Kidney glomerular epithelial cell (primary cell): Measurements from ENCODE around the gene NUTM2A.
"Not testable (repeated sequence)": the region's sequence is repeated elsewhere in the genome, so short reads cannot be mapped to it uniquely, and the experiment has no call there.

ENCODE experiments used
- DNase-seq: peaks from one replicate; lab custom pipeline; 2025; lab: John Stamatoyannopoulos, UW

Gene NUTM2A, protein sequence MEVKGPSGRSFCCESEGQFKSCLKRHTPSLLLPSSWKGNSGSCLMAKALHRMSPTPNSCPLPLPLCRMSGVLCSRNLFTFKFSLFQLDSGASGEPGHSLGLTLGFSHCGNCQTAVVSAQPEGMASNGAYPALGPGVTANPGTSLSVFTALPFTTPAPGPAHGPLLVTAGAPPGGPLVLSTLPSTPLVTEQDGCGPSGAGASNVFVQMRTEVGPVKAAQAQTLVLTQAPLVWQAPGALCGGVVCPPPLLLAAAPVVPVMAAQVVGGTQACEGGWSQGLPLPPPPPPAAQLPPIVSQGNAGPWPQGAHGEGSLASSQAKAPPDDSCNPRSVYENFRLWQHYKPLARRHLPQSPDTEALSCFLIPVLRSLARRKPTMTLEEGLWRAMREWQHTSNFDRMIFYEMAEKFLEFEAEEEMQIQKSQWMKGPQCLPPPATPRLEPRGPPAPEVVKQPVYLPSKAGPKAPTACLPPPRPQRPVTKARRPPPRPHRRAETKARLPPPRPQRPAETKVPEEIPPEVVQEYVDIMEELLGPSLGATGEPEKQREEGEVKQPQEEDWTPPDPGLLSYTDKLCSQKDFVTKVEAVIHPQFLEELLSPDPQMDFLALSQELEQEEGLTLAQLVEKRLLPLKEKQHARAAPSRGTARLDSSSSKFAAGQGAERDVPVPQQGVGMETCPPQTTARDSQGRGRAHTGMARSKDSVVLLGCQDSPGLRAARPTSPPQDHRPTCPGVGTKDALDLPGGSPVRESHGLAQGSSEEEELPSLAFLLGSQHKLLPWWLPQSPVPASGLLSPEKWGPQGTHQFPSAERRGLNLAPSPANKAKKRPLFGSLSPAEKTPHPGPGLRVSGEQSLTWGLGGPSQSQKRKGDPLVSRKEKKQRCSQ

DNA sequence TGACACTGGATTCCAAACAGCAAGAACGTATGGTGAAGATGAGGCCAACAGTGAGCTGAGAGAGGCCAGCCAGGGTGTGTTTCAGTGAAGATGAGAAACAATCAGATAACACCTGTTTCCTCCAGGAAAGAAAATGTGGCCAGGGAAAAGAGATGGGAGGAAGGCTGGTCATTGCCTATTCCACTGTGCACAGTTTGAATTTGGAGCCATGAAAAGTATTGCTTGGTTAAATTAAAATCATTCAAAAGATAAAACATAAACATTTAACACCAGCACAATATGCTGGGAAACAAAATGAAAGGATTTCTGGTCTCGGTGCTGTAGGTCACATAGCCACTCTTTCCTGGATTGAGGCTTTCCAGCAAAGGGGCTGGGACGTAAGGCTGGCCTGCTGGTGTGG, at the start of gene NUTM2A:
Gene NUTM2A (plus strand): TSS at position 301 of the 400 bp plus-strand sequence. CDS start 383 bp downstream, outside the sequence.
- DNase-seq = not testable (repeated sequence)

DNA sequence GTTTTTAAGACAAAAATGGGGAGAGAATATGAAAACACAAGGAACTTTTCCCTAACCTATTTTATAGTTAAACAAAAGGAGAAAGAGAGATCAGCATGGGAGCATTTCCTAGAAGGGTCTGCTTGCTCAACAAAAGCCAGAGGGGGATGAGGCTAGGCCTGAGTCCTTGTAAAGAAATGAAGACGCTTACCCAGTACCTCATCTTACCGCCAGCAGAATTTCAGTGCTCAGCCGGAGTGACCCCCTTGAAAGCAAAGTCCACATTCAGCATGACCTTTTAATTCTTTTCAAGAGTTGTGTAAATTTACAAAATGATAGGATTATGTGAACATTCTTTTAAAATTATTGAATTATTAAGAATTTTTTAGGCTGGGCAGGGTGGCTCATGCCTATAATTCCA, 47.7 kb upstream of the NUTM2A start:
- not testable (repeated sequence) for DNase-seq

DNA sequence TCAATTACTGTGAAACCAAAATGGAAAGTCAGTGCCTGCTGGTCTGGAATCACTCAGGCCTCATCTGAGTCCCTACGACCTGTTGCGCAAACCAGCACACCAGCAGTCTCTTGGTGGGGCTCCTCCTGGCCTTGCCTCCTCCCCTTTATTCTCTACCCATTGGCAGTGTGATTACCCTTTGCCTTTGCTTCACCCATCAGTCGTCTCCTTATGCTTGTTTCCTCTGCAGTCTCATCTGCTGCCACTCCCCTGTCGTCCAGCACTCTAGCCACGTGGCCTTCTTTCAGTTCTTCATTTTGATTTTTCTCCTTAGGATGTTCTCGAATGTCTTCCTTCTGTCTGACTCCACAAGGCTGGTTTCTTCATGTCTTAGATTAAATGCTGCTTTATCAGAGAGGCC, 40.8 kb upstream of the NUTM2A start:
- not testable (repeated sequence) for DNase-seq

DNA sequence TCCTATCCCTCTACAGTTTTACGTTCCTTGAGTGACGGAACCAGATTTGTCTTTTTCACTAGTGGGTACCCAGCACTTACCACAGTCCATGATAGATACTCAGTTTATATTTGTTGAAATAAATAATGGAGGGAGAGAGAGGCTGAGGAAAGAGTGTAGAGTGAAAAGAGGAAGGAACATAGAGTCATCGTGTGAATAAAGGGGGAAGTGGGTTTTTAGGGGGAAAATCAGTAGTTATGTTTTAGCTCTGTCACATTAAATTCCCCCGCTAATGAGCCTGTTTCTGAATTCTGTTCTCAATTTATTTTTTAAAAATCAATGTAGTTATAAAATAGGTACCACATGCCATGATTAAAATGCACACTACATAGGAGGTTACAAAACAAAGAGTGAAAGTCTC, 39.2 kb upstream of the NUTM2A start:
- not testable (repeated sequence) for DNase-seq

DNA sequence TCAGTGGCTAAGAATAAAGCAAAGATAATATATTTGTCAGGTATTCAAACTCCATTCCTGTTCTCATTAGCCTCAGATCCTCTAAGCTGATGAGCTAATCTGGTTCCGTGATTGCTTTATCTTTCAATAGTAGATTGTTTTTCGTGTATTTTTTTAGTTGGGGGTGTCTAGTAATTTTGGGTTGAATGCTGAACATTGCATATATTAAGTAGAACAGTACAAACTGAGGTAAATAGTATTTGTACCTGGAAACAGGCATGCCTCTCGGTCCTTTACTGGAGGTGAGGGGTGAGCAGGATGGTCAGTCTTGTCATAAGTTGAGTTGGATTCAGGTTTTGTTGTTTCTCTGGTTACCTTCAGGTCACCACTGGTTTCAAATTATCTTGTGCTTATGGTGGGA, 37.7 kb upstream of the NUTM2A start:
- DNase-seq = not testable (repeated sequence)

DNA sequence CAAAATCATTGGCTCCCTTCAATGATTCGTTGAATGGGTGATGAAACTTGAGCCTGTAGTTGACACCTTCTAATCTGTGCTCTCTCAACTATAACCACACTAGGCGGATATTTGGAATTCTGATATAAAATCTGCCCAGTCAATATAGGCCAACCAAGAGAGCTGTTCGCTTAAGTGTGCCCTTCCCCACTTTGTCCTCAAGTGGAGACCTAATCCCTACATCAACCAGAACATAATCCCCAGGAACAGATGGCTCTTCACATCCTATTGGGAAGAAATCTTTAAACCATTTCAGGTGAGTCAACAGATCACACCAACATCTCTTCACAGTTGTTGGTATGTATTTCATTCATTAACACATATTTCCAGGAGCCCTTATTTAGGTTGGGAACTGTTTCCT, 33.4 kb upstream of the NUTM2A start:
- DNase-seq = not testable (repeated sequence)

DNA sequence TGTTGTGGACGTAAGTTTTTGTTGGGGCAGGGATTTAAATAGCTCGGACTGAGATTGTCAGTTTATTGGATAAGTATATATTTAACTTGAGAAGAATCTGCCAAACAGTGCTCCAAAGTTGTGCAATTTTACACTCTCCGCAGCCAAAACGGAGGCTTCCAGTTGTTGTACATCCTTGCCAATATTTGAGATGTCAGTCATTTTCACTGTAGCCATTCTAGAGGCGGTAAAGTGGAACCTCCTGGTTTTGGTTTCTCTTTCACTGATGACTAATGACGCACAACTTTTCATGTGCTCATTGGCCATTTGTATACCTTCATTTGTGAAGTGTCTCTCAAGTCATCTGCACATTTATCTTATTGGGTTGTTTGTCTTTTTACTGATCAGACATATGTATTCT, 24.3 kb upstream of the NUTM2A start:
- DNase-seq = peak; percentile 31

DNA sequence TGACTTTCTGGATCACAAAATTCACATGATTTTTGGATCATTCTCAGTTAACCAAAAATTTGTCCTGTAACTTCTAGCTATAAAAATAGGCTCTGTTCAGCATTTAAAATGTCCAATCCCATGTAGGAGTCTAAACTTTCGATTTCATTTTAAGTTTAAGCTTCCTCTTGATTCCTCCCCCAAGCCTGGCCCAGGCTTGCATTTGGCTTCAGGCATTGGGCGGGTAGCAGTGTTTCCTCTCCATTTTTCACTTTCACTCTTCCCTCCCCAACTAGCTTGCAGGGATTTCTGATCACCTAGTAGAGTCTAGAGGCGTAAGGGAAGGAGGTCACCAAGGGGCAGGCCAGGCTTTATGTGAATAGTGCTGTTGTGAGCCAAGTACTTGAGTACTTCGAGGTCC, 20.4 kb upstream of the NUTM2A start:
- not testable (repeated sequence) for DNase-seq

DNA sequence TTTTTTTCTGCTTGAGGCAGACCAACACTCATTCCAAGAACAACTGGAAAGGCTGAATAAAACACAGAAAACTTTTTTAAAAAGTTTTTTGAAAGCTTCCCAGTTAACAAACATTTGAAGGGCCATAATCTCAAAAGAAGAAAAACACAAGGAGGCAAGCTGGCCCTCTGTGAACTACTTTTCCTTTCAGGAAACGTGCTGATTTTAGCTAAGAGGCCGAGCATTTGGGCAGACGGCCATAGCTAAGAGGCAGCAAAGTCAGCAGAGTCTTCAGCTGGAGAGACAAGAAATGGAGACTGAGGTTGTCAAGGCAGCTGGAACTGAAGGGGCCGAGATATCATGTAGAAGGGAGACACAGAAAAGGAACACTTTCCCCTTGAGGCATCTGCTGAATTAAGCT, 18.3 kb upstream of the NUTM2A start:
- not testable (repeated sequence) for DNase-seq

DNA sequence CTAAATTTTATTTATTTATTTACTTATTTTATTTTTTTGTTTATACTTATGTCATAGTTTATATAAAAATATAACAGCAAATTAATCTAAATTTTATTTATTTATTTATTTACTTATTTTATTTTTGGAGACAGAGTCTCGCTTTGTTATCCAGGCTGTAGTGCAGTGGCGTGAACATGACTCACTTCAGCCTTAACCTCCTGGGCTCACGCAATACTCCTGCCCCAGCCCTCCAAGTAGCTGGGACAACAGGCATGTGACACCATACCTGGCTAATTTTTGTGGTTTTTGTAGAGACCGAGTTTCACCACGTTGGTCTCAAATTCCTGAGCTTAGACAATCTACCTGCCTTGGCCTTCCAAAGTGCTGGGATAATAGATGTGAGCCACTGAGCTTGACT, 14.9 kb upstream of the NUTM2A start:
- DNase-seq = not testable (repeated sequence)

DNA sequence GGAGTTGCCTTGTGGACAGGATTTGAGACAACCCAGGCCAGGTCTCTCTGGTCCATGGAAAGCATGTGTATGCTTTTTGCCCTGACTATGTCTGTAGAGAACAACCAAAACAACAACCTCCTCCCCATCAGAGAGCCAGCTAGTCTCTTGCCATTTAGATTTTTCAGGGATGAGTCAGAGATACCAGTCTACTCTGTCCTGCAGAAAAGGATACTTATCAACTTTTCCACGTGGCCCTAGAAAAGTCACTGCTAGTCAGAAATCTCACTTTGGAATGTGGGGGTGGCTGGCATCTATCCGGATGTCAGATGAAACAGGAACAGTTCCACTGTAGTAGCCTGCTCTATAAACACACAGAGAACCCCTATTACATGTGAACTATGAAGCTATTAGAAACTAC, 13.4 kb upstream of the NUTM2A start:
- not testable (repeated sequence) for DNase-seq

DNA sequence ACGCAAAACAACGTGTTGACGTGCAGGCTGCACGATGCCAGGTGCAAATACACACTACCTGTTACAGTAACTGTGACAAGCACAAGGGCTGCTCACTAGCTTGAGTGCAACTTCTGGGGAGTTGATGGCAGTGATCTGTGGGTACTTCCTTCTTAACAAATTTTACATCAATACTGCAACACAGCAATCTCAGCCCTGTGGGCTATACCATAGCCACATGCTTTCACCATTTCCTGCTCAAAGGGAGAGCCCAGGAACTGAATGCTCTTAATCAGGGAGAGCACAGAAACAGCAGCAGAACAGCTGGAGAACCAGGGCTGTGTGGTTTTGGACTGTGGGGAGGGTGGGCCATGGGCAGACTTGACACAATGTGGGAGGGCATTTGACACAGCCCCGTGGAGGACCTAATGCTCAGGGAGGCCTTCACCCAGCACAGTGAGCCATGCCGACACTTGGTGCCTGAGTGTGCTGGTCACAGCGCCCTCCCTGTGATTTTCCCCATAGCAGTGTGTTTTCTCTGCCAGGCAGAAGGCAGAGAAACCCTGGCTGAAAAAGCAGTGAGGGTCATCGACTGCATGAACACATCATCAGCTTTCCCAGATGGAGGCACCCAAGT, 12.0 kb upstream of the NUTM2A start:
- not testable (repeated sequence) for DNase-seq

DNA sequence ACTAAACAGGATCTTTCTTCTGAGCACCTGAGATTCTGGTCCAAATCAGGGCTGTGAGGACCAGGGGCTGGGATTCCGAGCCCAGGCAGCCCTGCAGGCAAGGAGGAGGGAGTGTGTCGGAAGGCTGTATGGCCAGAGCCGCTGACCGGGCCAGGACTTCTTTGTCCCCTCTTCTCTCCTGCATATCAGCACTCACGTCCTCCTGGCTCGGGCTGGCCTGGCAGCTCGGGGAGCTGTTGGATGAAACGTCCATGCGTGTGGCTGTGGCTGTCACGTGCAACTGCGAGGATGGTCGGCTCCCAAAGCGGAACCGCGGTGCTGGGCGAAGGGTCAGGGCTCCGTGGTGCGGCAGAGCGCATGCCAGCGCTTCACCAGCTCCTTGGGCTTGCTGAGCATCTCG, 11.4 kb upstream of the NUTM2A start:
- DNase-seq = not testable (repeated sequence)

DNA sequence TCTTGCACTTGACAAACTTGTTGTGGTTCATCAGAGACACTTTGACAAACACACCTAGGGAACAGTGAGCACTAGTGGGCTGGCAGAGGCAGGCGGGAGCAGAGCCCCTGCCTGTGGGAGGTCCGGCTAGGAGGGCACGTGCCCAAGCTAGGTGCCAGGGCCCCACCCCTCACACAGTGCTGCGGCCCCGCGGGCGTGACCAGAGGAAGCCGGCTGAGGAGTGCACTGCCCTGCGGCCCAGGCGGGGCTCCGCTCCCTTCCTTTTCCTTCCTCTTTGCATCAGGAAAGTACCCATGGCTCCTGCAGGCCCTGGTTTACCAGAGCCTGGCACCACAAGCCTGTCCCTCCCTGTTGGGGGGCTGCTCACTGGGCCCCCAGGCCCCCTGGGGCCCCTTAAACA, 9.1 kb upstream of the NUTM2A start:
- DNase-seq = not testable (repeated sequence)

DNA sequence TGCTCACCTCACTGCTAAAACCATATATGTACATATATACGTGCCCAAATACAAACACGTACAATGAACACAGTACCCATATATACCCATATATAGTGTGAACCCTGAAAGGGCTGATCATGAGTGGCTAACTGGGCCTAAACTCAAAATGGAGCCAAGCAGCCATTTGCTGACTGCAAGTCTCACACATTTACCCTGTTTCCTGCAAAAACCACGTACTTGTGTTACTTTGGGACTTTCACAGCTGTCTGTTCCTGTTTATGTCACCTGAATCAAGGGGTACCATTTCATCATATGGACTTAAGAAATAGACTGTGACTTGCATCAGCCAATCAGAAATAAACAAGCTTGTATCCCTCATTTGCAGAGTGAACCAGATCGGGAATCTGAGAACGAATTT, 5.9 kb upstream of the NUTM2A start:
- not testable (repeated sequence) for DNase-seq

DNA sequence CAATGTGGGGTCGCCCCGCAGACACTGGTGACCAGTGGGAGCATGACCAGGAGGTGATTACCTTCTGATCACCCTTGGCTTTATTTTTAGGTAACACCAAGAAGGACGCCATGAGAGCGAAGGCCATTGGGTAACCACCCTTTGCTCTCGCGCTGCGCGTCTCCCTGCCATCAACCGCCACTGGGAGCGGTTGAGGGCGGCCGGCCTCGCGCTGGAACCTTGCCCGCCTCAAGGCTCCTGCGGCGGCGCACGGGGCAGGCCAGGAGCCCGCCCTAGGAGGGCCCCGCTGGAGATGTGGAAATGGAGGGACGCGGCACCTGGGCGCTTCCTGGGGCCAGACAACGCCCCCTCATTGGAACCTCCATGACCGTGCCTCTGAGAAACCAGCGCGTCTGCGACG, 2.5 kb upstream of the NUTM2A start:
- DNase-seq = not testable (repeated sequence)

DNA sequence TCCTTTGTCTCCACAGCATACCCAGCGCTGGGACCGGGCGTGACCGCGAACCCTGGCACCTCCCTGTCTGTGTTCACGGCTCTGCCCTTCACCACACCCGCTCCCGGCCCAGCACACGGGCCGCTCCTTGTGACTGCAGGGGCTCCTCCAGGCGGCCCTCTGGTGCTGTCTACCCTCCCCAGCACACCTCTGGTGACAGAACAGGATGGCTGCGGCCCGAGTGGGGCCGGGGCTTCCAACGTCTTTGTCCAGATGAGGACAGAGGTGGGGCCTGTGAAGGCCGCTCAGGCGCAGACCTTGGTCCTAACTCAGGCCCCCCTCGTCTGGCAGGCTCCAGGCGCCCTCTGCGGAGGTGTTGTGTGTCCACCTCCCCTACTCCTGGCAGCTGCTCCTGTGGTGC, 3.0 kb downstream of the NUTM2A start:
- not testable (repeated sequence) for DNase-seq

DNA sequence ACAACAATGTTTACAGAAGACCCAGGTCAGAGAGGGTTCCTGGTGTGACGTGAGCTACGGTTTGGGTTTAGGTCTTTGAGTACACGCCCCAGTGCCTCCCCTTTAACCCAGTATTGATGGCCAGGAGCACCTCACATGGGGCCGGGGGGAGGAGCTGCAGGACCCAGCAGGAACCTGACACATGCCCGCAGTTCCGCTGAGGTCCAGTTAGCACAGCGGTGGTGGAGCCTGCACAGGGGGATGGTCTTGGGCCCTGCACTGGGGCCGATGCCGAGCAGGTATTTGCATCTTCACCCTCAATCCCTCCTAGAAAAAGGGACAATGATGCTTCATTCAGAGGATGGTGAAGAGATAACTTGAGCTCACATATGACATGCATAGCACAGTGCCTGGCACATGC, 4.0 kb downstream of the NUTM2A start:
- not testable (repeated sequence) for DNase-seq

DNA sequence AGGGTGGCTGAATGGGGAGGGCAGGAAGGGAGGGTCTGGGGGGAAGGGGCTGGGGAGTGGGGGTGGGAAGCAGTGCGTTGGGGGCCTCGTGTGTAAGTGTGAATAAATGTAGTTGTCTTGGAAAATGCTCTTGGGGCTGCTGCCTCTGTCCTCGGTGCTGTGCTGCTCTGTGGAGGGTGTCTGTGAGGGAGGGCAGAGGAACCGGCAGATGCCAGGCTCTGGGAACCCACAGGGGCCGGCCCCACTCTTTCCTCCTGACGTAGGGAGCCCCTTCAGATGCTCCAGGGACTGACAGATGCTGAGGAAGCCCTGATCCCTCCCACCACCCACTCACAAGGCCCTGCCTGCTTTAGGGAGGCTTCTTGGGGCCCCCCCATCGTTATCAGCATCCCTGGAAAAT, 9.6 kb downstream of the NUTM2A start:
- DNase-seq = not testable (repeated sequence)

DNA sequence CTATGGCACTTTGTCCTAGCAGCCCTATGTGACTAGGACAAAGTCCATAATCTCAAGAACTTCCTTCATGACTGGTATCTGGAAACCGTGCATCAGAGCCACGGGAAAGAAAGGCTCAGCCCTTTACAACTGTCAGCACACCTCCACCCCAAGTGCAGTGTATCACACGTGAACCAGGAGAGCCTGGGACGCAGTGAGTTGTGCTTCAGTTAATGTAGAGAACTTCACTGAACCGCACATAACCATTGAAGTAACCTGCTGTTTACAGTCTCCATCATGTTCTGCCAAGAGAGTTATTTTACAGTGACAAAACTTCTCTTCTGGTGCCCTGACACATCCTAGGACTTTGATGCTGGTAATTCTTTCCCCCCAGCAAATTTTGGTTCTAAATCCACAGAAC, 12.0 kb downstream of the NUTM2A start:
- DNase-seq = not testable (repeated sequence)

DNA sequence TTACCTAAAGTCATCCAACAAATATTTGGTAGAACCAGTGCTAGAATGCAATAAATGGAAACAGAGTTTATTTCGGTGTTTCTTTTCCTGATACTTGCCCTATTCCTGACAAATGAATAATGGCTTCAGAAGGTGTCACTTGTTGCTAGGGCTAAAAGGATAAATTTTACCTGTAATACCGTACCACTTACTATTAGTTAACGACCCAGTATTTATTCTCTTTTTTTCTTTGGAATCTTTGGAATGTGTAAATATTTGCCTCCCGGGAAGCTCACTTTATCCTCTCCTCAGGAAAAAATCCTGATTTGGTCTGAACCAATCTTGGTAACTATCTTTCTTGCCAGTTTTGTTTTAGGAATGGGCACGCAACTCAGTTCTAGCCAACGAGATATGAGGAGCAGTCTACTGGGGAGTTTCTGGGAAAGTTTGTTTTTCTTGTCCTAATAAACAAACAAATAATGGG, 14.1 kb downstream of the NUTM2A start:
- not testable (repeated sequence) for DNase-seq

DNA sequence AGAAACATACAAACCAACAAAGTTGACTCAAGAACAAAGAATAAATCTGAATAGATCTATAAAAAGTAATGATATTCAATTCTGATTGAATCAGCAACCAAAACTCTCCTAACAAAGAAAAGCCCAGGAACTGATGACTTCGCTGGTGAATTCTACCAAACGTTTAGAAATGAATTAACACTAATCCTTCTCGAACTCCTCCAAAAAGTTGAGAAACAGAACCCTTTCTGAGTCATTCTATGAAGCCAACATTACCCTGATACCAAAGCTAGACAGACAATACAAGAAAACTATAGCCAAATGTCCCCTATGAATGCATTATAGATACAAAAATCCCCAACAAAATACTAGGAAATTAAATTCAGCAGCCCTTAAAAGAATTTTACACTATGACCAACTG, 16.9 kb downstream of the NUTM2A start:
- not testable (repeated sequence) for DNase-seq
